GM23338 (cell line): ENCODE data around the gene MYF6. TPM values are rescaled to one million over a fixed set of nuclear protein-coding genes. Genes with fewer than 3 reads are reported as not detected.

ENCODE experiments used
- ATAC-seq: fragments of 200-7000 bp; cut with Tn5 transposase; 3 replicates; pipeline ENCODE4 v1.9.1; 2020
- DNase-seq: peaks from one replicate; pipeline ENCODE4 v3.0.0-alpha.2; 2015; ENCODE audit warnings: low spot score
- H2AFZ ChIP-seq: fragments of 200-600 bp; sonication (generic); 2 replicates; pipeline ENCODE4 v1.8.0; 2016; ENCODE audit warnings: antibody characterized with exemption, mild to moderate bottlenecking, moderate library complexity
- H3F3A ChIP-seq: fragments of 200-600 bp; sonication (generic); replicated peaks from 2 replicates; pipeline ENCODE4 v1.8.0; 2017; ENCODE audit warnings: antibody characterized with exemption, mixed run types, low read depth
- H3K27ac ChIP-seq: fragments of 200-600 bp; sonication (generic); 2 replicates; pipeline ENCODE4 v1.6.1; 2016; ENCODE audit warnings: low read depth
- H3K27me3 ChIP-seq: fragments of 200-600 bp; sonication (generic); 2 replicates; pipeline ENCODE4 v1.8.0; 2016; ENCODE audit warnings: mild to moderate bottlenecking, mixed run types, moderate library complexity; ENCODE audit not compliant: insufficient read depth
- H3K36me3 ChIP-seq: fragments of 200-600 bp; sonication (generic); 2 replicates; pipeline ENCODE4 v1.8.0; 2016; ENCODE audit warnings: mild to moderate bottlenecking; ENCODE audit not compliant: insufficient read depth
- H3K4me1 ChIP-seq: fragments of 200-600 bp; sonication (generic); 2 replicates; pipeline ENCODE4 v1.8.0; 2016; ENCODE audit warnings: mild to moderate bottlenecking, moderate library complexity; ENCODE audit not compliant: insufficient read depth
- H3K4me2 ChIP-seq: fragments of 200-600 bp; sonication (generic); 2 replicates; pipeline ENCODE4 v1.7.1; 2017; ENCODE audit warnings: mixed run types
- H3K4me3 ChIP-seq: fragments of 200-600 bp; sonication (generic); 2 replicates; pipeline ENCODE4 v1.6.1; 2016; ENCODE audit warnings: mixed run types
- H3K79me2 ChIP-seq: fragments of 200-600 bp; sonication (generic); replicated peaks from 2 replicates; pipeline ENCODE4 v1.8.0; 2017; ENCODE audit warnings: mild to moderate bottlenecking; ENCODE audit not compliant: insufficient read depth
- H3K9me2 ChIP-seq: fragments of 200-600 bp; sonication (generic); 2 replicates; pipeline ENCODE4 v1.8.0; 2017; ENCODE audit not compliant: insufficient read depth
- H4K20me1 ChIP-seq: fragments of 200-600 bp; sonication (generic); replicated peaks from 2 replicates; pipeline ENCODE4 v1.8.0; 2017; ENCODE audit warnings: mild to moderate bottlenecking; ENCODE audit not compliant: insufficient read depth
- H3K27ac Mint-ChIP-seq: 2 replicates; pipeline ENCODE4 v1.8.0; 2020; ENCODE audit warnings: inconsistent platforms, mild to moderate bottlenecking, moderate library complexity, mixed read lengths
- H3K27me3 Mint-ChIP-seq: 3 replicates; pipeline ENCODE4 v1.8.0; 2022; ENCODE audit warnings: low read depth, mild to moderate bottlenecking, moderate library complexity, mixed read lengths, inconsistent platforms; ENCODE audit not compliant: insufficient read depth, poor library complexity
- H3K36me3 Mint-ChIP-seq: 3 replicates; pipeline ENCODE4 v1.8.0; 2021; ENCODE audit warnings: low read depth, mild to moderate bottlenecking, inconsistent platforms, moderate library complexity, mixed read lengths
- H3K4me1 Mint-ChIP-seq: 3 replicates; pipeline ENCODE4 v1.8.0; 2020; ENCODE audit warnings: mild to moderate bottlenecking, inconsistent platforms, mixed read lengths
- H3K4me3 Mint-ChIP-seq: 3 replicates; pipeline ENCODE4 v1.8.0; 2021; ENCODE audit warnings: moderate library complexity, mild to moderate bottlenecking, inconsistent platforms, mixed read lengths
- H3K9me3 Mint-ChIP-seq: 3 replicates; pipeline ENCODE4 v1.8.0; 2020; ENCODE audit warnings: moderate library complexity, mild to moderate bottlenecking, inconsistent platforms, mixed read lengths
- CREB1 ChIP-seq: fragments of 250-450 bp; sonication (Bioruptor Pico); IDR thresholded peaks from 2 replicates; pipeline ENCODE4 v1.5.0; 2020; ENCODE audit warnings: low read depth, mild to moderate bottlenecking, moderate library complexity
- CTCF ChIP-seq, 2 experiments: fragments of 200-600 bp in 1 of 2; sonication (generic) in 1 of 2; conservative IDR thresholded peaks; 2 replicates each; pipeline versions ENCODE4 v1.5.1 to v1.6.1; 2016 to 2017; ENCODE audit warnings: antibody characterized with exemption in 2 of 2, low read depth in 2 of 2, mild to moderate bottlenecking in 2 of 2, moderate library complexity in 1 of 2
- ETS1 ChIP-seq: IDR thresholded peaks from 2 replicates; pipeline ENCODE4 v1.6.1; 2016; ENCODE audit warnings: antibody characterized with exemption
- EZH2 ChIP-seq: fragments of 200-600 bp; sonication (generic); IDR thresholded peaks from one replicate; pipeline ENCODE4 v1.8.0; 2017; ENCODE audit warnings: antibody characterized with exemption, mild to moderate bottlenecking, low read depth; ENCODE audit not compliant: unreplicated experiment
- EZH2phosphoT487 ChIP-seq: fragments of 200-600 bp; sonication (generic); IDR thresholded peaks from one replicate; pipeline ENCODE4 v1.8.1; 2018; ENCODE audit warnings: antibody characterized with exemption; ENCODE audit not compliant: unreplicated experiment
- NANOG ChIP-seq: IDR thresholded peaks from 2 replicates; pipeline ENCODE4 v1.6.1; 2016; ENCODE audit warnings: antibody characterized with exemption, borderline replicate concordance
- REST ChIP-seq: IDR thresholded peaks from one replicate; pipeline ENCODE4 v1.6.1; 2018; ENCODE audit warnings: antibody characterized with exemption; ENCODE audit not compliant: unreplicated experiment
- ZNF114 ChIP-seq: fragments of 250-450 bp; sonication (Bioruptor Pico); IDR thresholded peaks from 2 replicates; pipeline ENCODE4 v1.5.0; 2020; ENCODE audit warnings: mild to moderate bottlenecking, moderate library complexity
- polyA plus RNA-seq: library from polyadenylated mRNA; unstranded; fragments of >200 nt; fragmentation: Nextera tagmentation; extraction: Ambion mirVana; gene quantifications from 2 replicates; pipeline ENCODE4 v1.2.1, GENCODE V29; 2016
- total RNA-seq: library from RNA; depleted of rRNA; stranded (reverse); fragments of >200 nt; shearing (Covaris generic); gene quantifications from 2 replicates; pipeline ENCODE4 v1.2.3, GENCODE V29; 2014

The MYF6 gene
- total and polyA plus RNA-seq, 2 experiments from 2014 or later, result not detected

DNA sequence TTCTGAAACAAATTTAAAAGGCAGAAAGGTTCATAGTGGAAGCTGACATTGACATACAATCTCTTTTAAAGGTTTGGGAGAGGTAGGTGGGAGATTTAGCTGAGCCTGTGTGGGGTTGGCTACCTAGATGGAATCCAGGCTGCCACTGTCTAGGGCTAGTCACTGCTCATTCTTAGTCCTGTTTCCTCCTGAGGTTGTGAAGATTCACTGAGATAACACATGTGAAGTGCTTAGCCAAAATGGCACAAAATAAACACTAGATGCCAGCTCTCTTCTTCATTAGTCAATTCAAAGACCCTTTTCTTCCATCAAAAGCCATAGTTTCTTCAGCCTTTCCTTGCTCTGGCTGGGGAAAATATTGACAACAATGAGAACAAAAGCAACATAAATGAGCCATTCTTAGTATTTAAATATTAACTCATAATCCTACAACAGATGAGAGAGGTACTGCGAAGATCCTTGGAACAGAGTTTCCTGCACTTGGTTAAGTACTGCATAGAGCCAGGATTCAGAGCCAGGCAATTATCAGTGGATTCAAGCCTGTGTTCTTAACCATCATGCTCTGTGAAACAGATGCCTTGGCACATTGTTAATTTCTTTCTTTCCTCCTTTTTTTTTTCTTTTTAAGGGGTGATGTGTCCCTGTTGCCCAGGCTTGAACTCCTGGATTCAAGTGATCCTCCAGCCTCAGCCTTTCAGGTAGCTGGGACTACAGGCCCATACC is 3.5 kb downstream of the MYF6 start (continued):
- TF ChIP-seq CTCF (conservative IDR thresholded peaks at IDR 0.05; ENCODE audit: low read depth in 2 of 2) (no peak; a peak in 1 of 4 replicates), ETS1 (no peak), EZH2 (no peak), ZNF114 (CRISPR knock-in tag) (no peak)

DNA sequence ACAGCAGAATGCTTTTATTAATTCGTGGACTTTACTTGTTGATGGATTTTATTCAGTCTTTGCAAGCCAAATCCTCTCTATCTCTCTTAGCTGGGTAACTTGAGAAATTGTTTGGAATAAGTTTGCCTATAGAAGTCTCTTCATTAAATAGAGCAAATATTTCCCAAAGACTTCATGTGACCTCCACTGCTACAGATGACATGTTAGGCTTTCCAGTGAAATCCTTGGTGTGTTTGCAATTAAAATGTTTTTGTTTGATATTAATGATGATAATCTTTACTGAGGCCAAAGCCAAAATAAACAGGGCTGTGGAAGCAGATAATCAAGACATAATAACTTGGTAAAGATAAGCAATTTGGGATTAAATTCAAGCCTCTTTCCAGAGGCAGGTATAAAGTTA is 4.4 kb downstream of the MYF6 start:
- Mint-ChIP-seq H3K36me3 (no peaks in the 10 kb centered on the region), H3K4me1 (peaks cover 75% of the 10 kb centered on the region), H3K27ac (no peak overlapping the region), H3K27me3 (peaks cover 78% of the 10 kb centered on the region), H3K4me3 (no peak overlapping the region), H3K9me3 (no peaks in the 10 kb centered on the region)
- H3K4me2 ChIP-seq, result no peak overlapping the region
- H4K20me1 ChIP-seq, result peaks cover 9% of the 10 kb centered on the region; the same call in 1 of the 2 replicates
- ATAC-seq (no peak), DNase-seq (no peak)
- H3K27me3 ChIP-seq, result peaks cover 100% of the 10 kb centered on the region
- TF ChIP-seq CTCF (conservative IDR thresholded peaks at IDR 0.05; ENCODE audit: low read depth in 2 of 2), result no peak
- no peak for TF ChIP-seq REST
- no peak for TF ChIP-seq EZH2phosphoT487
- no peak for TF ChIP-seq CREB1 (CRISPR knock-in tag)
- no peak for TF ChIP-seq NANOG
- H3K27ac ChIP-seq, result no peak overlapping the region
- no peaks in the 10 kb centered on the region for H3K79me2 ChIP-seq
- H3K4me3 ChIP-seq, result no peak overlapping the region
- H3F3A ChIP-seq, result peaks cover 12% of the 10 kb centered on the region; the same call in 1 of the 2 replicates
- no peaks in the 10 kb centered on the region for H3K9me2 ChIP-seq
- H3K36me3 ChIP-seq, result no peaks in the 10 kb centered on the region
- H2AFZ ChIP-seq, result no peak overlapping the region
- H3K4me1 ChIP-seq, result peaks cover 86% of the 10 kb centered on the region
